ENCODE data around the gene OR2D2. TPM values are rescaled to one million over a fixed set of nuclear protein-coding genes. Genes with fewer than 3 reads are reported as not detected.

Gene OR2D2
- total and polyA plus RNA-seq, 10 of the 15 experiments (the other 5 are each of a cell fraction or from before 2014, with no cell fraction given), result not detected

DNA sequence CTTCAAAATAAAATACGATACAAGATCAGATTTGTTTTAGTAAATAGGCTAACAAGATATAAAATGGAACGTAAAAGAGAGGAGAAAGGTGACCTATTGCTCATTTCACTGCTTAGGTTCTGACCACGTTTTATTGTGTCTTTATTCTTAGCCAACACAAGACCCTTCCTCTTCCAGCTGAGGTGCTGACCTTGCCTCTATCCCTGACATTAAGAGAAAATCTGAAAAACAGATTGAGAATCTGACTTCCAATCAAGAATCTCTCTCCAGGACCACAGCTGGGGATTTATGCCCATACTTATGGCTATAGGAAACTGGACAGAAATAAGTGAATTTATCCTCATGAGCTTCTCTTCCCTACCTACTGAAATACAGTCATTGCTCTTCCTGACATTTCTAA, 46.9 kb downstream of the OR2D2 start, which contains the start of gene OR10A5:
OR10A5 (plus strand) TSS at position 301 of the 400 bp plus-strand sequence; CDS start at position 301, 0 bp downstream.
- POLR2A ChIA-PET, result no interaction called here
- WGBS (ENCODE audit: insufficient coverage, insufficient replicate concordance, low lambda C conversion rate, missing lambda C conversion rate), result 0% methylated on average over 3 of the region's 3 CpGs

More for the DNA sequence above, 46.9 kb downstream of the OR2D2 start, which contains the start of gene OR10A5:
- SMC1A ChIA-PET (ENCODE audit: uncharacterized antibody, unreplicated experiment), result no interaction called here
- Histone ChIP-seq H2AFZ (ENCODE audit: control insufficient read depth, low read depth, low read length) (no peak within 1 kb of the TSS), H3K4me1 (ENCODE audit: control insufficient read depth, insufficient read depth, low read length) (no peaks in the 10 kb centered on the region), H3K4me3 (no peak within 1 kb of the TSS), H3K27ac (ENCODE audit: control insufficient read depth, insufficient read depth) (no peak within 1 kb of the TSS), H3K36me3 (ENCODE audit: control insufficient read depth in 2 of 2, insufficient read depth in 2 of 2, low read length in 1 of 2) (no peaks in the 10 kb centered on the region), H3K9me3 (replicated peaks; ENCODE audit: control insufficient read depth, insufficient read depth, low read length) (no peaks in the 10 kb centered on the region), H3K79me2 (ENCODE audit: control insufficient read depth, insufficient read depth, low read length) (no peaks in the 10 kb centered on the region), H3K4me2 (ENCODE audit: control insufficient read depth, insufficient read depth) (no peak within 1 kb of the TSS), H4K20me1 (ENCODE audit: control insufficient read depth, insufficient read depth) (no peaks in the 10 kb centered on the region), H3K27me3 (replicated peaks in 1 of 2; ENCODE audit: control insufficient read depth in 2 of 2, insufficient read depth in 2 of 2, low read length in 1 of 2) (no peaks in the 10 kb centered on the region; a peak in 1 of 4 replicates), H3K9ac (ENCODE audit: control insufficient read depth, insufficient read depth, low read length) (no peak within 1 kb of the TSS)
- intact Hi-C loops (cut with micrococcal nuclease; ENCODE audit: unreplicated experiment) (no loop called here), in situ Hi-C loops (cut with MboI) (no loop called here)
- DNase-seq (ENCODE audit: low read depth, low spot score) (no peak), ATAC-seq (no peak), FAIRE-seq (no peak)
- TF ChIP-seq GABPA (IDR thresholded peaks at IDR 0.05; ENCODE audit: low read depth) (no peak), POLR2AphosphoS5 (IDR thresholded peaks at IDR 0.05; ENCODE audit: low read length) (no peak), SMARCA5 (IDR thresholded peaks at IDR 0.05) (no peak), ZNF217 (IDR thresholded peaks at IDR 0.05) (no peak), FOXM1 (IDR thresholded peaks at IDR 0.05; ENCODE audit: low read depth, low read length) (no peak), IKZF2 (IDR thresholded peaks at IDR 0.05) (no peak), MEF2B (IDR thresholded peaks at IDR 0.05; ENCODE audit: partially characterized antibody, poor library complexity, severe bottlenecking) (no peak), CBFB (IDR thresholded peaks at IDR 0.05; ENCODE audit: low read depth) (no peak), SMAD1 (IDR thresholded peaks at IDR 0.05; ENCODE audit: low read depth, partially characterized antibody) (no peak), CHD2 (IDR thresholded peaks at IDR 0.05; ENCODE audit: borderline replicate concordance, low read depth, low read length) (no peak), PAX5 (IDR thresholded peaks at IDR 0.05; ENCODE audit: borderline replicate concordance, low read depth, low read length) (no peak), JUNB (IDR thresholded peaks at IDR 0.05) (no peak), ZNF207 (IDR thresholded peaks at IDR 0.05; ENCODE audit: borderline replicate concordance) (no peak), BHLHE40 (IDR thresholded peaks at IDR 0.05; ENCODE audit: borderline replicate concordance in 1 of 2, low read depth in 2 of 2, low read length in 1 of 2) (no peak)
- TF ChIP-seq, protein P1, sequence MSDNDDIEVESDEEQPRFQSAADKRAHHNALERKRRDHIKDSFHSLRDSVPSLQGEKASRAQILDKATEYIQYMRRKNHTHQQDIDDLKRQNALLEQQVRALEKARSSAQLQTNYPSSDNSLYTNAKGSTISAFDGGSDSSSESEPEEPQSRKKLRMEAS (IDR thresholded peaks at IDR 0.05; ENCODE audit: low read depth, low read length), result no peak
- TF ChIP-seq, protein P2, sequence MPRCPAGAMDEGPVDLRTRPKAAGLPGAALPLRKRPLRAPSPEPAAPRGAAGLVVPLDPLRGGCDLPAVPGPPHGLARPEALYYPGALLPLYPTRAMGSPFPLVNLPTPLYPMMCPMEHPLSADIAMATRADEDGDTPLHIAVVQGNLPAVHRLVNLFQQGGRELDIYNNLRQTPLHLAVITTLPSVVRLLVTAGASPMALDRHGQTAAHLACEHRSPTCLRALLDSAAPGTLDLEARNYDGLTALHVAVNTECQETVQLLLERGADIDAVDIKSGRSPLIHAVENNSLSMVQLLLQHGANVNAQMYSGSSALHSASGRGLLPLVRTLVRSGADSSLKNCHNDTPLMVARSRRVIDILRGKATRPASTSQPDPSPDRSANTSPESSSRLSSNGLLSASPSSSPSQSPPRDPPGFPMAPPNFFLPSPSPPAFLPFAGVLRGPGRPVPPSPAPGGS (IDR thresholded peaks at IDR 0.05; ENCODE audit: borderline replicate concordance, insufficient read depth, low read depth, low read length, poor library complexity, severe bottlenecking), result no peak
- TF ChIP-seq, protein P3, sequence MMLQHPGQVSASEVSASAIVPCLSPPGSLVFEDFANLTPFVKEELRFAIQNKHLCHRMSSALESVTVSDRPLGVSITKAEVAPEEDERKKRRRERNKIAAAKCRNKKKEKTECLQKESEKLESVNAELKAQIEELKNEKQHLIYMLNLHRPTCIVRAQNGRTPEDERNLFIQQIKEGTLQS (IDR thresholded peaks at IDR 0.05; ENCODE audit: borderline replicate concordance, extremely low read depth, low read depth, low read length), result no peak
- TF ChIP-seq, protein P4, sequence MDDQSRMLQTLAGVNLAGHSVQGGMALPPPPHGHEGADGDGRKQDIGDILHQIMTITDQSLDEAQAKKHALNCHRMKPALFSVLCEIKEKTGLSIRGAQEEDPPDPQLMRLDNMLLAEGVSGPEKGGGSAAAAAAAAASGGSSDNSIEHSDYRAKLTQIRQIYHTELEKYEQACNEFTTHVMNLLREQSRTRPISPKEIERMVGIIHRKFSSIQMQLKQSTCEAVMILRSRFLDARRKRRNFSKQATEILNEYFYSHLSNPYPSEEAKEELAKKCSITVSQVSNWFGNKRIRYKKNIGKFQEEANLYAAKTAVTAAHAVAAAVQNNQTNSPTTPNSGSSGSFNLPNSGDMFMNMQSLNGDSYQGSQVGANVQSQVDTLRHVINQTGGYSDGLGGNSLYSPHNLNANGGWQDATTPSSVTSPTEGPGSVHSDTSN (IDR thresholded peaks at IDR 0.05; ENCODE audit: insufficient replicate concordance, low read depth, low read length), result no peak
- CTCF ChIA-PET, result interaction anchor here (1.4 kb wide), 1 partner anchor 33 kb away, joined by 4 read pairs; no protein-coding TSS in a partner anchor
- BruUV-seq (replicated peaks), result no TSS peak
- RAD21 ChIA-PET (ENCODE audit: unreplicated experiment), result no interaction called here

Data from GM12878 (cell line).